Neural cell (in vitro differentiated cells): ENCODE data around the gene ZNF512B. TPM values are rescaled to one million over a fixed set of nuclear protein-coding genes. Genes with fewer than 3 reads are reported as not detected.

Experiments used
- H2AFZ ChIP-seq: fragments of 200-600, 300-800 bp; sonication (generic), shearing (Covaris generic); 2 replicates; pipeline ENCODE4 v1.6.0; 2014; ENCODE audit warnings: low read depth, mild to moderate bottlenecking, antibody characterized with exemption, low read length, moderate library complexity
- H3F3A ChIP-seq: fragments of 200-600 bp; shearing (Covaris generic); 2 replicates; pipeline ENCODE4 v1.6.1; 2016; ENCODE audit warnings: mild to moderate bottlenecking, moderate library complexity, mixed read lengths, antibody characterized with exemption, low read length; ENCODE audit not compliant: insufficient read depth, poor library complexity, severe bottlenecking
- H3K27ac ChIP-seq: fragments of 200-600, 300-800 bp; sonication (generic), shearing (Covaris generic); 2 replicates; pipeline ENCODE4 v1.5.1; 2014; ENCODE audit warnings: mild to moderate bottlenecking, low read length, moderate library complexity
- H3K27me3 ChIP-seq: fragments of 300-800, 200-600 bp; sonication (generic), shearing (Covaris generic); 2 replicates; pipeline ENCODE4 v1.6.0; 2014; ENCODE audit warnings: mild to moderate bottlenecking, low read depth, low read length, moderate library complexity; ENCODE audit not compliant: insufficient read depth
- H3K36me3 ChIP-seq: fragments of 300-800, 200-600 bp; sonication (generic), shearing (Covaris generic); 2 replicates; pipeline ENCODE4 v1.5.1; 2014; ENCODE audit warnings: mild to moderate bottlenecking, antibody characterized with exemption, low read length, moderate library complexity; ENCODE audit not compliant: insufficient read depth
- H3K4me2 ChIP-seq: fragments of 300-800, 200-600 bp; sonication (generic), shearing (Covaris generic); 2 replicates; pipeline ENCODE4 v1.6.0; 2014; ENCODE audit warnings: mild to moderate bottlenecking, low read length
- H3K4me3 ChIP-seq: fragments of 300-800, 200-600 bp; sonication (generic), shearing (Covaris generic); 2 replicates; pipeline ENCODE4 v1.5.1; 2014; ENCODE audit warnings: mild to moderate bottlenecking, low read length, moderate library complexity
- H3K79me2 ChIP-seq: fragments of 200-600 bp; shearing (Covaris generic); replicated peaks from 2 replicates; pipeline ENCODE4 v1.6.0; 2014; ENCODE audit warnings: mild to moderate bottlenecking, low read length, moderate library complexity; ENCODE audit not compliant: insufficient read depth
- H3K9ac ChIP-seq: fragments of 300-800, 200-600 bp; sonication (generic), shearing (Covaris generic); 2 replicates; pipeline ENCODE4 v1.6.1; 2016; ENCODE audit warnings: mild to moderate bottlenecking, low read length, mixed read lengths
- H3K9me2 ChIP-seq: fragments of 200-600 bp; shearing (Covaris generic); 2 replicates; pipeline ENCODE4 v1.6.1; 2016; ENCODE audit warnings: mild to moderate bottlenecking, low read length, mixed read lengths; ENCODE audit not compliant: insufficient read depth
- H3K9me3 ChIP-seq: fragments of 200-600, 300-800 bp; sonication (generic), shearing (Covaris generic); 2 replicates; pipeline ENCODE4 v1.6.1; 2016; ENCODE audit warnings: mild to moderate bottlenecking, mixed run types, low read length, moderate library complexity, mixed read lengths
- H4K20me1 ChIP-seq: fragments of 200-600 bp; shearing (Covaris generic); 2 replicates; pipeline ENCODE4 v1.6.1; 2016; ENCODE audit warnings: mild to moderate bottlenecking, mixed run types; ENCODE audit not compliant: insufficient read depth
- CTCF ChIP-seq: fragments of 450-650 bp; IDR thresholded peaks from 2 replicates; pipeline ENCODE4 v1.5.1; 2014; ENCODE audit warnings: antibody characterized with exemption, mild to moderate bottlenecking, moderate library complexity; ENCODE audit not compliant: poor library complexity, severe bottlenecking
- EP300 ChIP-seq: fragments of 450-650 bp; conservative IDR thresholded peaks from 2 replicates; pipeline ENCODE4 v1.6.1; 2014; ENCODE audit warnings: antibody characterized with exemption, mild to moderate bottlenecking, moderate library complexity; ENCODE audit not compliant: poor library complexity, severe bottlenecking
- EZH2 ChIP-seq: fragments of 200-600, 300-800 bp; shearing (Covaris generic), sonication (generic); IDR thresholded peaks from 2 replicates; pipeline ENCODE4 v1.6.1; 2014; ENCODE audit warnings: antibody characterized with exemption, low read length, borderline replicate concordance, mild to moderate bottlenecking; ENCODE audit not compliant: insufficient read depth, poor library complexity, severe bottlenecking
- MXI1 ChIP-seq: fragments of 450-650 bp; conservative IDR thresholded peaks from 2 replicates; pipeline ENCODE4 v1.6.1; 2014; ENCODE audit warnings: antibody characterized with exemption, mild to moderate bottlenecking; ENCODE audit not compliant: poor library complexity, severe bottlenecking
- POLR2AphosphoS5 ChIP-seq: IDR thresholded peaks from 2 replicates; pipeline ENCODE4 v1.6.1; 2012
- RAD21 ChIP-seq: fragments of 450-650 bp; conservative IDR thresholded peaks from 2 replicates; pipeline ENCODE4 v1.6.1; 2014; ENCODE audit warnings: antibody characterized with exemption, mild to moderate bottlenecking, moderate library complexity
- REST ChIP-seq: IDR thresholded peaks from 2 replicates; pipeline ENCODE4 v1.6.1; 2012; ENCODE audit warnings: borderline replicate concordance
- SMC3 ChIP-seq: fragments of 450-650 bp; conservative IDR thresholded peaks from 2 replicates; pipeline ENCODE4 v1.6.1; 2014; ENCODE audit warnings: antibody characterized with exemption, mild to moderate bottlenecking, moderate library complexity; ENCODE audit not compliant: poor library complexity
- TAF1 ChIP-seq: IDR thresholded peaks from 2 replicates; pipeline ENCODE4 v1.6.1; 2012; ENCODE audit warnings: low read depth
- polyA plus RNA-seq: library from polyadenylated mRNA; depleted of rRNA; stranded (reverse); fragments of >200 nt; gene quantifications from 2 replicates; pipeline ENCODE4 v1.2.3, GENCODE V29; 2014

The ZNF512B gene
- polyA plus RNA-seq, 1 donor from 2014 or later = 25.7 TPM

- Histone ChIP-seq H3F3A (no peaks in the 10 kb centered on the region), H3K9me3 (no peaks in the 10 kb centered on the region), H3K27me3 (no peaks in the 10 kb centered on the region), H3K9ac (no peak overlapping the region), H2AFZ (no peak overlapping the region), H3K4me3 (no peak overlapping the region), H3K4me2 (no peak overlapping the region), H4K20me1 (no peaks in the 10 kb centered on the region), H3K79me2 (peaks cover 12% of the 10 kb centered on the region), H3K27ac (no peak overlapping the region), H3K9me2 (no peaks in the 10 kb centered on the region), H3K36me3 (no peaks in the 10 kb centered on the region)
- no peak for TF ChIP-seq POLR2AphosphoS5
- TF ChIP-seq SMC3 = no peak
- TF ChIP-seq EP300 = no peak
- TF ChIP-seq REST = no peak
- TF ChIP-seq CTCF = no peak
- TF ChIP-seq RAD21 = no peak
- no peak for TF ChIP-seq MXI1
- TF ChIP-seq EZH2 = no peak
- no peak for TF ChIP-seq TAF1
Measured at GRCh38 chr20:63942969-63943807, 26.5 kb downstream of the ZNF512B start.

- Histone ChIP-seq H3K9ac (no peak overlapping the region), H3K9me2 (no peaks in the 10 kb centered on the region), H2AFZ (no peak overlapping the region), H3K4me2 (no peak overlapping the region), H3F3A (no peaks in the 10 kb centered on the region), H3K27ac (no peak overlapping the region), H3K9me3 (no peaks in the 10 kb centered on the region), H4K20me1 (no peaks in the 10 kb centered on the region), H3K36me3 (no peaks in the 10 kb centered on the region), H3K4me3 (no peak overlapping the region), H3K27me3 (no peaks in the 10 kb centered on the region), H3K79me2 (peaks cover 4% of the 10 kb centered on the region)
- TF ChIP-seq EZH2 (no peak), CTCF (no peak), REST (no peak), RAD21 (no peak), TAF1 (no peak), SMC3 (no peak), POLR2AphosphoS5 (no peak), EP300 (no peak), MXI1 (no peak)
Measured at GRCh38 chr20:63942250-63942951, 27.3 kb downstream of the ZNF512B start.
